ENCODE measurements around the gene FRMD3. TPM values are rescaled to one million over a fixed set of nuclear protein-coding genes. Genes with fewer than 3 reads are reported as not detected.

FRMD3 gene
- total RNA-seq, 1 experiment from 2014 or later, result 1.9 TPM

DNA sequence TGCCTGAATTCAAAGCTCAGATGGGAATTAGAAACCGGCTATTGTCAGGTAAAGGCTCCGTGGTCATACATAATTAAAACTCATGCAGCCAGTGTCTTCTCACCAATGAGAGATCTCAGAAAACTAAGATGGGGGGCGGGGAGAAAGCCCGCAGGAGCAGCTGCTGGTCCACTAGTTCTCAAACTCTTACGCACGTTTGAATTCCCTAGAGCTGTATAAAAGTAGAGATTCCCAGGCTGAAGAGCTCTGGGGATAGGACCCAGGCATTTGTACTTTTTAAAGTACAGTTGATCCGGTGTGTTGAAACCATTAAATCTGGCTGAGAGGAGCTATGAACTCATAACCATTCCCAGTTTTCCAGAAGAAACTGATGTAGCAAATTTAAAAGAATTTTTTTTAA, 68.5 kb downstream of the FRMD3 start:
- Histone ChIP-seq H3K9me2 (ENCODE audit: insufficient read depth) (no peaks in the 10 kb centered on the region), H3K79me2 (ENCODE audit: low read depth) (no peaks in the 10 kb centered on the region), H3K27me3 (ENCODE audit: insufficient read depth, low read depth) (no peaks in the 10 kb centered on the region), H4K20me1 (ENCODE audit: insufficient read depth) (no peaks in the 10 kb centered on the region), H3K4me1 (replicated peaks; ENCODE audit: insufficient read depth) (peaks cover 43% of the 10 kb centered on the region), H3K4me3 (no peak overlapping the region), H3K36me3 (ENCODE audit: low read depth) (no peaks in the 10 kb centered on the region), H3K27ac (no peak overlapping the region), H3K9me3 (ENCODE audit: insufficient read depth, low read depth) (no peaks in the 10 kb centered on the region), H3K4me2 (no peak overlapping the region), H2AFZ (no peak overlapping the region), H3F3A (ENCODE audit: insufficient read depth, low read depth) (peaks cover 30% of the 10 kb centered on the region)
- no peak for DNase-seq
- TF ChIP-seq EZH2 (IDR thresholded peaks at IDR 0.05; ENCODE audit: low read depth), result no peak
- TF ChIP-seq, protein P1, sequence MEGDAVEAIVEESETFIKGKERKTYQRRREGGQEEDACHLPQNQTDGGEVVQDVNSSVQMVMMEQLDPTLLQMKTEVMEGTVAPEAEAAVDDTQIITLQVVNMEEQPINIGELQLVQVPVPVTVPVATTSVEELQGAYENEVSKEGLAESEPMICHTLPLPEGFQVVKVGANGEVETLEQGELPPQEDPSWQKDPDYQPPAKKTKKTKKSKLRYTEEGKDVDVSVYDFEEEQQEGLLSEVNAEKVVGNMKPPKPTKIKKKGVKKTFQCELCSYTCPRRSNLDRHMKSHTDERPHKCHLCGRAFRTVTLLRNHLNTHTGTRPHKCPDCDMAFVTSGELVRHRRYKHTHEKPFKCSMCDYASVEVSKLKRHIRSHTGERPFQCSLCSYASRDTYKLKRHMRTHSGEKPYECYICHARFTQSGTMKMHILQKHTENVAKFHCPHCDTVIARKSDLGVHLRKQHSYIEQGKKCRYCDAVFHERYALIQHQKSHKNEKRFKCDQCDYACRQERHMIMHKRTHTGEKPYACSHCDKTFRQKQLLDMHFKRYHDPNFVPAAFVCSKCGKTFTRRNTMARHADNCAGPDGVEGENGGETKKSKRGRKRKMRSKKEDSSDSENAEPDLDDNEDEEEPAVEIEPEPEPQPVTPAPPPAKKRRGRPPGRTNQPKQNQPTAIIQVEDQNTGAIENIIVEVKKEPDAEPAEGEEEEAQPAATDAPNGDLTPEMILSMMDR (conservative IDR thresholded peaks at IDR 0.05), result no peak
- no TSS peak for BruUV-seq (replicated peaks)
- intact Hi-C loops (cut with micrococcal nuclease; ENCODE audit: unreplicated experiment), result loop anchor here (5.0 to 10.0 kb wide), 2 partner anchors 68 to 85 kb away; partner anchors contain the start of gene FRMD3
- ChIA-PET CTCF (interaction anchor here (0.8 kb wide), 1 partner anchor 38 kb away, joined by 3 read pairs; no protein-coding TSS in a partner anchor), POLR2A (ENCODE audit: unreplicated experiment) (no interaction called here)

DNA sequence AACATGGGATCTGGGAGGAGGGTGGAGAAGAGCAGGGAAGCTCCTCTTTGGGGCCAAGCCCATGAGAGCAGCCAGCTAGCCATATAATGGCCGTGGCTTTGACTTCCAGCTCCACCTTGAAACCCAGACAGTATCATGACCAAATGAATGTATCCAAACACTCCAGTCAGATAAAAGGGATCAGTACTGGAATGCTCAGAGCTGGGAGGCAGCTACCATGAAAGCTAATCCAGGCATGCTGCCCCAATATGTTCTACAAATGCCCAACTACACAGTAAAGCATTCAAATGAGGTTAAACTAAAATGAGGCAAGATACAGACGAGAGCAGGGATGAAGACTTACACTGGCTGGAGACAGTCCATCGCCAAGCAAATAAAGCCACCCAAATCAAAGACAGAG, 69.4 kb downstream of the FRMD3 start:
- ChIA-PET CTCF (no interaction called here), POLR2A (ENCODE audit: unreplicated experiment) (interaction anchor here (0.8 kb wide), 1 partner anchor 176 kb away, joined by 3 read pairs; no protein-coding TSS in a partner anchor)
- Histone ChIP-seq H3K79me2 (ENCODE audit: low read depth) (no peaks in the 10 kb centered on the region), H3F3A (ENCODE audit: insufficient read depth, low read depth) (peaks cover 23% of the 10 kb centered on the region), H4K20me1 (ENCODE audit: insufficient read depth) (no peaks in the 10 kb centered on the region), H2AFZ (no peak overlapping the region), H3K4me2 (no peak overlapping the region), H3K4me1 (replicated peaks; ENCODE audit: insufficient read depth) (peaks cover 34% of the 10 kb centered on the region), H3K9me2 (ENCODE audit: insufficient read depth) (no peaks in the 10 kb centered on the region), H3K4me3 (no peak overlapping the region), H3K27ac (no peak overlapping the region), H3K9me3 (ENCODE audit: insufficient read depth, low read depth) (no peaks in the 10 kb centered on the region), H3K27me3 (ENCODE audit: insufficient read depth, low read depth) (no peaks in the 10 kb centered on the region), H3K36me3 (ENCODE audit: low read depth) (no peaks in the 10 kb centered on the region)
- TF ChIP-seq, protein P1 (conservative IDR thresholded peaks at IDR 0.05), result no peak
- TF ChIP-seq EZH2 (IDR thresholded peaks at IDR 0.05; ENCODE audit: low read depth), result no peak
- no peak for DNase-seq
- no TSS peak for BruUV-seq (replicated peaks)
- intact Hi-C loops (cut with micrococcal nuclease; ENCODE audit: unreplicated experiment), result no loop called here

DNA sequence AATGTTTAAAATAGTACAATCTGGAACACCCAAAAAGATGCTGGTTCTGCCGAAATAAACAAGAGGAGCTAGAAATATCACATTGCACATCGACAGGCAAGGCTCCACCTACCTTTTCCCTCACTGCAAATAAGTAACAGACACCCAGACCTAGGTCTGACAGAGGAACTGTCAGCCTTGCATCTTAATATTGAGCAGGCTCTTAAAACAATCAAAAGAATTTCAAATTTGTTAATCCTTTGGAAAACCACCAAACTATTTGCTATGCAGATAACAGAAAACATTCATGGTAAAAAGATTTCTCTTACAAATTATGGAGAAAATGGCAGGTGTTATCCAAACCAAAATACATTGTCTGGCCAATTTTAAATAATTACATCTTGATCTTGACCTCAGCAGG, 71.3 kb downstream of the FRMD3 start:
- H4K20me1 ChIP-seq (ENCODE audit: insufficient read depth), result no peaks in the 10 kb centered on the region
- no peaks in the 10 kb centered on the region for H3K9me3 ChIP-seq (ENCODE audit: insufficient read depth, low read depth)
- H3K4me2 ChIP-seq, result no peak overlapping the region
- H3K9me2 ChIP-seq (ENCODE audit: insufficient read depth), result no peaks in the 10 kb centered on the region
- POLR2A ChIA-PET (ENCODE audit: unreplicated experiment), result no interaction called here
- H3K79me2 ChIP-seq (ENCODE audit: low read depth), result no peaks in the 10 kb centered on the region
- no peaks in the 10 kb centered on the region for H3K36me3 ChIP-seq (ENCODE audit: low read depth)
- CTCF ChIA-PET, result no interaction called here
- no TSS peak for BruUV-seq (replicated peaks)
- peaks cover 14% of the 10 kb centered on the region for H3K4me1 ChIP-seq (replicated peaks; ENCODE audit: insufficient read depth)
- H3K4me3 ChIP-seq, result no peak overlapping the region
- TF ChIP-seq EZH2 (IDR thresholded peaks at IDR 0.05; ENCODE audit: low read depth), result no peak
- TF ChIP-seq, protein P1 (conservative IDR thresholded peaks at IDR 0.05), result no peak
- no peak overlapping the region for H3K27ac ChIP-seq
- no peaks in the 10 kb centered on the region for H3K27me3 ChIP-seq (ENCODE audit: insufficient read depth, low read depth)
- intact Hi-C loops (cut with micrococcal nuclease; ENCODE audit: unreplicated experiment), result no loop called here
- no peak for DNase-seq
- peaks cover 7% of the 10 kb centered on the region for H3F3A ChIP-seq (ENCODE audit: insufficient read depth, low read depth)
- no peak overlapping the region for H2AFZ ChIP-seq
